GM12878 (cell line): ENCODE results near the gene MAGI3. TPM values are rescaled to one million over a fixed set of nuclear protein-coding genes. Genes with fewer than 3 reads are reported as not detected.

Experiments
- HDAC2 ChIP-seq: fragments of 200-600 bp; sonication (generic); IDR thresholded peaks from 2 replicates; pipeline ENCODE4 v1.6.1; 2017
- NBN ChIP-seq: fragments of 450-650 bp; IDR thresholded peaks from 2 replicates; pipeline ENCODE4 v1.6.1; 2016
- NRF1 ChIP-seq: conservative IDR thresholded peaks from 2 replicates; pipeline ENCODE4 v1.6.1; 2011; ENCODE audit warnings: mild to moderate bottlenecking, low read depth, low read length, improper control_type of control experiment
- ZZZ3 ChIP-seq: IDR thresholded peaks from 2 replicates; pipeline ENCODE4 v1.6.1; 2011; ENCODE audit warnings: low read depth; ENCODE audit not compliant: control insufficient read depth, insufficient read length
- polyA plus RNA-seq, 11 experiments: library from polyadenylated mRNA; depleted of rRNA in 4 of 11; unstranded in 6 of 11; stranded (reverse) in 5 of 11; fragments of >200 nt; fragmentation: Nextera tagmentation in 4 of 11; fragmentation: Illumina TruSeq in 1 of 11; extraction: Ambion mirVana in 4 of 11; extraction: Trizol in 1 of 11; gene quantifications; 1 replicate in 1 of 11; 2 replicates in 10 of 11; pipeline versions ENCODE4 v1.2.1 to v1.2.3, GENCODE V29; 2011 to 2016; ENCODE audit warnings: inconsistent platforms in 2 of 11, missing spikeins in 2 of 11, low read depth in 1 of 11
- total RNA-seq, 4 experiments: library from RNA; depleted of rRNA in 3 of 4; stranded (reverse); fragments of >200 nt in 3 of 4; fragmentation: Illumina TruSeq in 1 of 4; extraction: Trizol in 1 of 4; gene quantifications; 2 replicates each; pipeline versions ENCODE4 v1.2.1 to v1.2.3, GENCODE V29; 2013 to 2021
- TF ChIP-seq, protein P1 (sequence below): fragments of 450-650 bp; IDR thresholded peaks from 2 replicates; pipeline ENCODE4 v1.6.1; 2016; ENCODE audit warnings: mild to moderate bottlenecking, moderate library complexity, borderline replicate concordance
- TF ChIP-seq, protein P2 (sequence below): fragments of 450-650 bp; IDR thresholded peaks from 2 replicates; pipeline ENCODE4 v1.6.1; 2017; ENCODE audit warnings: mild to moderate bottlenecking, moderate library complexity

Gene MAGI3
- total and polyA plus RNA-seq, 10 of the 15 experiments (the other 5 are each of a cell fraction or from before 2014, with no cell fraction given) = 0.17 to 0.65 (median 0.32) TPM

- TF ChIP-seq HDAC2 (no peak), NRF1 (no peak), ZZZ3 (no peak), NBN (no peak)
- TF ChIP-seq, protein P1, sequence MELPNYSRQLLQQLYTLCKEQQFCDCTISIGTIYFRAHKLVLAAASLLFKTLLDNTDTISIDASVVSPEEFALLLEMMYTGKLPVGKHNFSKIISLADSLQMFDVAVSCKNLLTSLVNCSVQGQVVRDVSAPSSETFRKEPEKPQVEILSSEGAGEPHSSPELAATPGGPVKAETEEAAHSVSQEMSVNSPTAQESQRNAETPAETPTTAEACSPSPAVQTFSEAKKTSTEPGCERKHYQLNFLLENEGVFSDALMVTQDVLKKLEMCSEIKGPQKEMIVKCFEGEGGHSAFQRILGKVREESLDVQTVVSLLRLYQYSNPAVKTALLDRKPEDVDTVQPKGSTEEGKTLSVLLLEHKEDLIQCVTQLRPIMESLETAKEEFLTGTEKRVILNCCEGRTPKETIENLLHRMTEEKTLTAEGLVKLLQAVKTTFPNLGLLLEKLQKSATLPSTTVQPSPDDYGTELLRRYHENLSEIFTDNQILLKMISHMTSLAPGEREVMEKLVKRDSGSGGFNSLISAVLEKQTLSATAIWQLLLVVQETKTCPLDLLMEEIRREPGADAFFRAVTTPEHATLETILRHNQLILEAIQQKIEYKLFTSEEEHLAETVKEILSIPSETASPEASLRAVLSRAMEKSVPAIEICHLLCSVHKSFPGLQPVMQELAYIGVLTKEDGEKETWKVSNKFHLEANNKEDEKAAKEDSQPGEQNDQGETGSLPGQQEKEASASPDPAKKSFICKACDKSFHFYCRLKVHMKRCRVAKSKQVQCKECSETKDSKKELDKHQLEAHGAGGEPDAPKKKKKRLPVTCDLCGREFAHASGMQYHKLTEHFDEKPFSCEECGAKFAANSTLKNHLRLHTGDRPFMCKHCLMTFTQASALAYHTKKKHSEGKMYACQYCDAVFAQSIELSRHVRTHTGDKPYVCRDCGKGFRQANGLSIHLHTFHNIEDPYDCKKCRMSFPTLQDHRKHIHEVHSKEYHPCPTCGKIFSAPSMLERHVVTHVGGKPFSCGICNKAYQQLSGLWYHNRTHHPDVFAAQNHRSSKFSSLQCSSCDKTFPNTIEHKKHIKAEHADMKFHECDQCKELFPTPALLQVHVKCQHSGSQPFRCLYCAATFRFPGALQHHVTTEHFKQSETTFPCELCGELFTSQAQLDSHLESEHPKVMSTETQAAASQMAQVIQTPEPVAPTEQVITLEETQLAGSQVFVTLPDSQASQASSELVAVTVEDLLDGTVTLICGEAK = no peak
- TF ChIP-seq, protein P2, sequence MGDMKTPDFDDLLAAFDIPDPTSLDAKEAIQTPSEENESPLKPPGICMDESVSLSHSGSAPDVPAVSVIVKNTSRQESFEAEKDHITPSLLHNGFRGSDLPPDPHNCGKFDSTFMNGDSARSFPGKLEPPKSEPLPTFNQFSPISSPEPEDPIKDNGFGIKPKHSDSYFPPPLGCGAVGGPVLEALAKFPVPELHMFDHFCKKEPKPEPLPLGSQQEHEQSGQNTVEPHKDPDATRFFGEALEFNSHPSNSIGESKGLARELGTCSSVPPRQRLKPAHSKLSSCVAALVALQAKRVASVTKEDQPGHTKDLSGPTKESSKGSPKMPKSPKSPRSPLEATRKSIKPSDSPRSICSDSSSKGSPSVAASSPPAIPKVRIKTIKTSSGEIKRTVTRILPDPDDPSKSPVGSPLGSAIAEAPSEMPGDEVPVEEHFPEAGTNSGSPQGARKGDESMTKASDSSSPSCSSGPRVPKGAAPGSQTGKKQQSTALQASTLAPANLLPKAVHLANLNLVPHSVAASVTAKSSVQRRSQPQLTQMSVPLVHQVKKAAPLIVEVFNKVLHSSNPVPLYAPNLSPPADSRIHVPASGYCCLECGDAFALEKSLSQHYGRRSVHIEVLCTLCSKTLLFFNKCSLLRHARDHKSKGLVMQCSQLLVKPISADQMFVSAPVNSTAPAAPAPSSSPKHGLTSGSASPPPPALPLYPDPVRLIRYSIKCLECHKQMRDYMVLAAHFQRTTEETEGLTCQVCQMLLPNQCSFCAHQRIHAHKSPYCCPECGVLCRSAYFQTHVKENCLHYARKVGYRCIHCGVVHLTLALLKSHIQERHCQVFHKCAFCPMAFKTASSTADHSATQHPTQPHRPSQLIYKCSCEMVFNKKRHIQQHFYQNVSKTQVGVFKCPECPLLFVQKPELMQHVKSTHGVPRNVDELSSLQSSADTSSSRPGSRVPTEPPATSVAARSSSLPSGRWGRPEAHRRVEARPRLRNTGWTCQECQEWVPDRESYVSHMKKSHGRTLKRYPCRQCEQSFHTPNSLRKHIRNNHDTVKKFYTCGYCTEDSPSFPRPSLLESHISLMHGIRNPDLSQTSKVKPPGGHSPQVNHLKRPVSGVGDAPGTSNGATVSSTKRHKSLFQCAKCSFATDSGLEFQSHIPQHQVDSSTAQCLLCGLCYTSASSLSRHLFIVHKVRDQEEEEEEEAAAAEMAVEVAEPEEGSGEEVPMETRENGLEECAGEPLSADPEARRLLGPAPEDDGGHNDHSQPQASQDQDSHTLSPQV = no peak
Measured at GRCh38 chr1:113592230-113592629, 201.9 kb downstream of the MAGI3 start (continued).
